ENCODE results near the gene RAF1. TPM values are rescaled to one million over a fixed set of nuclear protein-coding genes. Genes with fewer than 3 reads are reported as not detected.
A peak's percentile ranks its signal among the peaks of the same experiment; 100 is the strongest.

RAF1 gene
- 120 TPM for polyA plus RNA-seq (2013, experiment 1 of 4)
- 133 TPM for polyA plus RNA-seq (2013, experiment 2 of 4)
- 111 TPM for polyA plus RNA-seq (2013, experiment 3 of 4)
- polyA plus RNA-seq (2013, experiment 4 of 4): 117 TPM

DNA sequence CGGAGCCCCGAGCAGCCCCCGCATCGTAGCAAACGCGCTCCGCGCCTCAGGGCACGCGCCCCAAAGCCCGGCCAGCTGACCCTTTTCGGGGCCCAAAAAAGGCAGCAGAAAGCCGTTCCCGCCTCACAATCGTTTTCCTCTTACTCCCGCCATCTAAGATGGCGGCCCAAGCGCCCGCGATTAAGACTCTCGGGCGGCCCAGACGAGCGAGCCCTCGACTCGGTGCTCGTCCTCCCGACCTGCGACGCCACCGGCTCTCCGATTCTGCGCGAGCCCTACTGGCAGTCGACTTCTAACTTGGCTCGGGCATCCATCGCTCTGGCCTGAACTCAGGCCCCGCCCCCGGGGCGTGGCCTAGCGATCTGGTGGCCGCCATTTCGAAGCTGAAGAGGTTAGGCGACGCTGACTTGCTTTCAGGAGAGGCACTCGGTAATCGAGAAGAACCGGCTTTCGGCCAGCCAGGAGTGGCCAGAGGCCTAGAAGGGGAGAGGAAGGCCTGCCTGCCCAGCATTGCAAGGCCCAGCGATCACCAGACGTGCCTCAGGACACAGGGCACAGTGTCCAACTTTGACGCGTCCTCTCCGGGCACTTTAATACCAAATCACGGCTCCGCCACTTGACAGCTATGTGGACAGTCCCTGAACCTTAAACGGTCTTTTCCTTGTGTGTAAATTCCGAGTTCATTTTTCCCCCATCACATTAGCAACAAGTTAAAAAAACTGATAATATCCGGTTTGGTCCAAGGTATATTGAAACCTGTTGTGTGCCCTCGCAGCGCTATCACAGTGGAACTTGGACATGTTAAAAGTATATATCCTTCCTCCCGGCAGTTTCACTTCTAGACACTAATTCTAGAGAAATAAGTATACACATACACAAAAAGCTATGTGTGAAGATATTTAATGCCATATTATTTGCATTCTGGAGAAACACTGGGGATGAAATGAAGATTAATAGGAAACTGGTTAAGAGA lies at the start of gene RAF1:
Gene RAF1 (minus strand): TSS at position 182 of the 973 bp plus-strand sequence. CDS start 45,396 bp downstream, outside the sequence.
- Histone ChIP-seq H3K27me3 (ENCODE audit: control insufficient read depth, insufficient read depth, low read length, poor library complexity, severe bottlenecking) (no peaks in the 10 kb centered on the region), H3K27ac (ENCODE audit: insufficient read depth, low read depth, low read length, poor library complexity, severe bottlenecking) (peak within 1 kb of the TSS; percentile 96), H3K36me3 (ENCODE audit: control insufficient read depth, insufficient read depth, low read length) (no peaks in the 10 kb centered on the region), H3K4me1 (ENCODE audit: control insufficient read depth, insufficient read depth, low read length) (no peaks in the 10 kb centered on the region), H3K4me3 (ENCODE audit: insufficient read depth, low read depth, low read length) (peak within 1 kb of the TSS; percentile 92), H3K9me3 (ENCODE audit: control insufficient read depth, low read length) (no peaks in the 10 kb centered on the region)
- WGBS, 2 experiments: 4% methylated on average over 61 of the region's 62 CpGs

DNA sequence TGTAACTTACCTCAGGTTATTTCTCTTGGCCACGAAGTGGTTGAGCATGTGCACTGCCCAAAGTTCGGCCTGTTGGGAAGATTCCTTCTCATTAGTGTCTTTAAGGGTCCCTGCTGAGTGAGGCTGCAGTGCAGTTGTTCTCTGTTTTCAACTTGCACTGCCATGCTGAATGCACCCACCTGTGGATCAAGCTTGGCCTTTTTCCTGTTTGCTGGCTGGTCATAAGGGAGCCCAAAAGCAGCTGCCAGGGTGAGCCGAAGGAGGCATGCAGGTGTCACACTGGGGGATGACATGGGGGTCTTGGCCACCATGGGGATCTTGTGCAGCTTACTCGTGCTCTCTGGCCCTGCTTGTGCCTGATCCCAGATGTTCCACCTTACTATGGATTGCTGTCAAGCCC lies 46.1 kb upstream of the RAF1 start:
- H3K36me3 ChIP-seq (ENCODE audit: control insufficient read depth, insufficient read depth, low read length): no peaks in the 10 kb centered on the region
- H3K27ac ChIP-seq (ENCODE audit: insufficient read depth, low read depth, low read length, poor library complexity, severe bottlenecking): no peak overlapping the region
- 75 to 81% methylated on average over 4 of the region's 4 CpGs for whole genome bisulfite sequencing, 2 experiments
- H3K9me3 ChIP-seq (ENCODE audit: control insufficient read depth, low read length): no peaks in the 10 kb centered on the region
- H3K4me3 ChIP-seq (ENCODE audit: insufficient read depth, low read depth, low read length): no peak overlapping the region
- H3K27me3 ChIP-seq (ENCODE audit: control insufficient read depth, insufficient read depth, low read length, poor library complexity, severe bottlenecking): no peaks in the 10 kb centered on the region
- H3K4me1 ChIP-seq (ENCODE audit: control insufficient read depth, insufficient read depth, low read length): no peaks in the 10 kb centered on the region

DNA sequence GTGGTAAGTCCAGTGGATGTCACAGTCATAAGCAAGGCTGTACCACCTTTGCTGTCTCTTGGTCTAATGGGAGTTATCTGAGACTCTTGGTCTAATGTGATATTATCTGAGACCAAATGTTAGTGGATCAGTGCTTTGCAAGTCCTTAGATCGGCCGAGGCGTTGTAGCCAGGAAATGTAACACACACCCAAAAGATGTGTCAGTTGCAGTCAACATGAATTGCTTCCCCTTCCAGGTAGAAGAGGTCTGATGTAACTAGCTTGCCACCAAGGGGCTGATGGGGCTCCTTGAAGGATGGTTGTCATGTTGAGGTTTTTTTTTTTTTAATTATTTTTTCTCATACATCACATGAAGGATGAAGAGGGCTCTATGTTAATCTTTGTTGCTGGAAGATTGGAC lies 45.4 kb upstream of the RAF1 start:
- Histone ChIP-seq H3K4me1 (ENCODE audit: control insufficient read depth, insufficient read depth, low read length) (no peaks in the 10 kb centered on the region), H3K27me3 (ENCODE audit: control insufficient read depth, insufficient read depth, low read length, poor library complexity, severe bottlenecking) (no peaks in the 10 kb centered on the region), H3K27ac (ENCODE audit: insufficient read depth, low read depth, low read length, poor library complexity, severe bottlenecking) (no peak overlapping the region), H3K9me3 (ENCODE audit: control insufficient read depth, low read length) (no peaks in the 10 kb centered on the region), H3K4me3 (ENCODE audit: insufficient read depth, low read depth, low read length) (no peak overlapping the region), H3K36me3 (ENCODE audit: control insufficient read depth, insufficient read depth, low read length) (no peaks in the 10 kb centered on the region)
- WGBS, 2 experiments: 92 to 93% methylated on average over 3 of the region's 3 CpGs

DNA sequence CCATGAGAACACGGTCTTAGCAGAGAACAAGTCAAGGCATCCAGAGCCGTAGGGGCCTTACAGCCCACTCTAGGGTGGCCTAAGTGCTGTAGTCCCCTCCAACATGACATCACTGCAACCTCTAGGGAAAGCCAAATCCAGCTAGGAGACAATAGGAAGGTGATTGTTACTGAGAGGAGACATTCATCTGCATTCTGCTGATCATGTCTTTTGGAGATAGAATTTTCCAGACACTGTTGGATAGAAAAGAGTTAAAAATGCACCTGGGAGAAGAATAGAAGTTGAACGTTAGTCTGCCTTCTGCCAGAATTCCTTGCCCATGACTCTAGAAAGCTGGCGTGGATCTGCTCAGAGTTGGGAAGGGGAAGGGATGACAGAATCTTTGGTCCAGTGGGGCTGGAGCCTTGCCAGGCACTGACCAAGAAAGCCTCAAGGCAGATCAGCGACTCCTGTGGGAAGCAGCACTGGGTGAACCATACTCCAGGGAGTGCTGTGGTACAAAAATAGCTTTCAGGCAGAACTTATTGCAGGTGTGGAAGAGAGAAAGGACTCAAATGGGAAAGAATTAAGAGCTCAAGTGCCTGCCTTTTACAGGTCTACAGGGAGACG lies 44.8 kb upstream of the RAF1 start:
- WGBS, 2 experiments: 81 to 84% methylated on average over 6 of the region's 6 CpGs
- Histone ChIP-seq H3K4me3 (ENCODE audit: insufficient read depth, low read depth, low read length) (no peak overlapping the region), H3K4me1 (ENCODE audit: control insufficient read depth, insufficient read depth, low read length) (no peaks in the 10 kb centered on the region), H3K36me3 (ENCODE audit: control insufficient read depth, insufficient read depth, low read length) (no peaks in the 10 kb centered on the region), H3K9me3 (ENCODE audit: control insufficient read depth, low read length) (no peaks in the 10 kb centered on the region), H3K27me3 (ENCODE audit: control insufficient read depth, insufficient read depth, low read length, poor library complexity, severe bottlenecking) (no peaks in the 10 kb centered on the region), H3K27ac (ENCODE audit: insufficient read depth, low read depth, low read length, poor library complexity, severe bottlenecking) (no peak overlapping the region)

DNA sequence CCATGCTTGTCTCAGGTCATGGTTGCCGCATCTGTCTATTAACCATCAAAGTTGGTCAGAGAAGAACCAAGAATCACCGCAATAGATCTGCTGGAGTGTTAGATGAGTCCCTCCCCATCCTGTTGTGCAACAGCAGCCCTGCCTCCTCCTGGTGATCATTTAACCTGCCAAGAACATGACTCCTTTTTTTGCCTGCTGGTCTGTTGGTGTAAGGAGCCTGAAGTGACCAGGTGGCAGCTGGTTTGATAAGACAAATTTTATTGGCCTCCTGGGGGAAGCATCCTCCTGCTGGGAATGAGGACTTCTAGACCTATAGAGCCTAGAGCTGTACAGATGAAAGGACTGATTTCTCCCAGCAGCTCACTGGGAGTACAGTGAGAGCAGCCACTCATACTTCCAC lies 43.5 kb upstream of the RAF1 start:
- Histone ChIP-seq H3K9me3 (ENCODE audit: control insufficient read depth, low read length) (no peaks in the 10 kb centered on the region), H3K27ac (ENCODE audit: insufficient read depth, low read depth, low read length, poor library complexity, severe bottlenecking) (no peak overlapping the region), H3K4me3 (ENCODE audit: insufficient read depth, low read depth, low read length) (no peak overlapping the region), H3K36me3 (ENCODE audit: control insufficient read depth, insufficient read depth, low read length) (no peaks in the 10 kb centered on the region), H3K4me1 (ENCODE audit: control insufficient read depth, insufficient read depth, low read length) (no peaks in the 10 kb centered on the region), H3K27me3 (ENCODE audit: control insufficient read depth, insufficient read depth, low read length, poor library complexity, severe bottlenecking) (no peaks in the 10 kb centered on the region)
- WGBS, 2 experiments: 97 to 98% methylated on average over 2 of the region's 2 CpGs

DNA sequence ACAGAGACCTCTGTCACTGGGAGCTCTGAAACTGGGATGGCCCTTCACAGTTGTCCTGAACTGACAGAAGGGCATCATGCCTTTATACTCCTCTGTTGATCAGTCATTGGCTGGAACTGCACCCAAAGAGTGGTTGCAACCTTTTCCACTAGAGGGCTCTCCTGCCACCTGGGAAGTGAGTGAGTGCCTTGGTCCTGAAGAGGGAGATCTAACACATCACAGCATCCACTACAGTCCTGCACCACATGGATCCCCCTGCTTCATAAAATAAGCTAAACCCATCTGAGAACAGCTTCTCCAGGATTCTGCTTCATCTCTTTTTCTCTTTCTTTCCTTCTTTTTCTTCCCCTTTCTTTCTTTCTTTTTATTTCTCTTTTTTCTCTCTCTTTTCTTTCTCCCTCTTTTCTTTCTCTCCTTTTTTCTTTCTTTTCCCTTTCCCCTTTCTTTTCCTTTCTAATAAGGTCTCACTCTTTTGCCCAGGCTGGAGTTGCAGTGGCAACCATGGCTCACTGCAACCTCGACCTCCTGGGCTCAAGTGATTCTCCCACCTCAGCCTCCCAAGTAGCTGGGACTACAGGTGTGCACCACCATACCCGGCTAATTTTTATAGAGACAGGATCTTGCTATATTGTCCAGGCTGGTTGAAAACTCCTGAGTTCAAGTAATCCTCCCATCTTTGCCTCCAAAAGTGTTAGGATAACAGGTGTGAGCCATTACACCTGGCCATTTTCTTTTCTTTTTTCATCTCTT lies 42.8 kb upstream of the RAF1 start:
- WGBS, 2 experiments: 80 to 91% methylated on average over 2 of the region's 2 CpGs
- H3K36me3 ChIP-seq (ENCODE audit: control insufficient read depth, insufficient read depth, low read length): no peaks in the 10 kb centered on the region
- no peaks in the 10 kb centered on the region for H3K4me1 ChIP-seq (ENCODE audit: control insufficient read depth, insufficient read depth, low read length)
- no peaks in the 10 kb centered on the region for H3K27me3 ChIP-seq (ENCODE audit: control insufficient read depth, insufficient read depth, low read length, poor library complexity, severe bottlenecking)
- H3K27ac ChIP-seq (ENCODE audit: insufficient read depth, low read depth, low read length, poor library complexity, severe bottlenecking): no peak overlapping the region
- H3K9me3 ChIP-seq (ENCODE audit: control insufficient read depth, low read length): no peaks in the 10 kb centered on the region
- no peak overlapping the region for H3K4me3 ChIP-seq (ENCODE audit: insufficient read depth, low read depth, low read length)

DNA sequence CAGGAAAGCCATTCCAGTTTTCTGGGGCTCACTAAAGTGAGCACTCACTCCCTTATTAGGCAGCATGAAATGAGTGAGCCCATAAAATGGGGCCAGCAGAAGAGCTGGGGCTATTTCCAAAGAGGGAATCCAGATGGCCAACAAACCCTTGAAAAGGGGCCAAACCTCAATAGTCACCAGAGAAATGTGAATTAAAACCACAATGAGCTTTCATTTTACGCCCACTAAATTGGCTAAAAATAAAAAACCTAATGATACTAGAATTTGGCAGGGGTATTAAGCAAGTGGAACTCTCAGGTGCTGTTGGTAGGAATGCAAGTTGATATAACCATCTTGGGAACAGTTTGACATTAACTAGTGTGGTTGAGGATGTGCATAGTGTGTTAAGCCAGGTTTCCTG lies 42.1 kb upstream of the RAF1 start:
- no peaks in the 10 kb centered on the region for H3K4me1 ChIP-seq (ENCODE audit: control insufficient read depth, insufficient read depth, low read length)
- H3K27me3 ChIP-seq (ENCODE audit: control insufficient read depth, insufficient read depth, low read length, poor library complexity, severe bottlenecking): no peaks in the 10 kb centered on the region
- no peak overlapping the region for H3K27ac ChIP-seq (ENCODE audit: insufficient read depth, low read depth, low read length, poor library complexity, severe bottlenecking)
- no peak overlapping the region for H3K4me3 ChIP-seq (ENCODE audit: insufficient read depth, low read depth, low read length)
- no peaks in the 10 kb centered on the region for H3K9me3 ChIP-seq (ENCODE audit: control insufficient read depth, low read length)
- 100% methylated on average over 1 of the region's 1 CpG for WGBS, 2 experiments
- H3K36me3 ChIP-seq (ENCODE audit: control insufficient read depth, insufficient read depth, low read length): no peaks in the 10 kb centered on the region

DNA sequence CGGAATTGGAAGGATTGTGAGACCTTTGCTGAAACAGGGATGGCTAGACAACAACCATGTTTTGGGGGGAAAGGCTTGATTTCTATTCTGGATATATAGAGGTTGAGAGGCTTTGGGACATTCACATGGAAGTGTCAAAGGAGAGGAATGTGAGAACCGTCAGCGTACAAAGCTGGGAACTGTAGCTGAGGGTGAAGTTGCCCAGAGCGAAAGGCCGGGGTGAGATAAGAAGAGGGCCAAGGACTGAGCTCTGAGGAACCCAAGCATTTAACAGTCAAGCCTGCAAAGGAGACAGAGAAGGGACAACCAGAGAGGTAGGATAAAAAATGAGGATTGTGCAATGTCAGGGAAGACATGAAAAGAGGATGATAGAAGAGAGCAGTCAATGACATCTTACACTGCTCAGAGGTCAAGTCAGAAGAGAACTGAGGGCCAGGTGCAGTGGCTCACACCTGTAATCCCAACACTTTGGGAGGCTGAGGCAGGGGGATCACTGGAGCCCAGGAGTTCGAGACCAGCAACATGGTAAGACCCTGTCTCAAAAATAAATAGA lies 41.5 kb upstream of the RAF1 start:
- WGBS, 2 experiments: 92% methylated on average over 6 of the region's 6 CpGs

DNA sequence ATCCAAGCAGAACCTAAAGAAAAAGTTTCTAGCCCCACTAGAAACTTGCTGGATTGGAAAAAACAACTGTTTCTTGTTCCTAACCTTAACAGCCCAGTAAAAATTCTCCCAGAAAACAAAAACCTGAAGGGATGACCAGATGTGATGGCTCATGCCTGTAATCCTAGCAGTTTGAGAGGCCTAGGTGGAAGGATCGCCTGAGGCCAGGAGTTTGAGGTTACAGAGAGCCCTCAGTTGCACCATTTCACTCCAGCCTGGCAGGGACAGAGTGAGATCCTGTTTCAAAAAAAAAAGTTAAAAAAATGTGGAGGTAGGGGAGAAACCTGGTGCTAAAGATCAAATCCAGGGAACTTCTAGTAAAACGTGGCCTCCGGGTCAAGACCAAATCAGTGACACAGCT lies 38.6 kb upstream of the RAF1 start:
- Histone ChIP-seq H3K9me3 (ENCODE audit: control insufficient read depth, low read length) (no peaks in the 10 kb centered on the region), H3K4me1 (ENCODE audit: control insufficient read depth, insufficient read depth, low read length) (no peaks in the 10 kb centered on the region), H3K4me3 (ENCODE audit: insufficient read depth, low read depth, low read length) (no peak overlapping the region), H3K27me3 (ENCODE audit: control insufficient read depth, insufficient read depth, low read length, poor library complexity, severe bottlenecking) (no peaks in the 10 kb centered on the region), H3K36me3 (ENCODE audit: control insufficient read depth, insufficient read depth, low read length) (no peaks in the 10 kb centered on the region), H3K27ac (ENCODE audit: insufficient read depth, low read depth, low read length, poor library complexity, severe bottlenecking) (no peak overlapping the region)
- 92 to 93% methylated on average over 3 of the region's 3 CpGs for WGBS, 2 experiments

More for the DNA sequence above, 41.5 kb upstream of the RAF1 start:
- H3K27ac ChIP-seq (ENCODE audit: insufficient read depth, low read depth, low read length, poor library complexity, severe bottlenecking): no peak overlapping the region
- H3K4me1 ChIP-seq (ENCODE audit: control insufficient read depth, insufficient read depth, low read length): no peaks in the 10 kb centered on the region
- no peaks in the 10 kb centered on the region for H3K9me3 ChIP-seq (ENCODE audit: control insufficient read depth, low read length)
- H3K4me3 ChIP-seq (ENCODE audit: insufficient read depth, low read depth, low read length): no peak overlapping the region
- H3K36me3 ChIP-seq (ENCODE audit: control insufficient read depth, insufficient read depth, low read length): no peaks in the 10 kb centered on the region
- H3K27me3 ChIP-seq (ENCODE audit: control insufficient read depth, insufficient read depth, low read length, poor library complexity, severe bottlenecking): no peaks in the 10 kb centered on the region

All from ectodermal cell (in vitro differentiated cells).